ENCODE data around the gene ALOX12B.

- TF ChIP-seq CTCF (IDR thresholded peaks at IDR 0.05) (no peak), POLR2A (IDR thresholded peaks at IDR 0.05) (no peak)
These were observed 37.0 kb upstream of the ALOX12B start for GRCh38 chr17:8124350-8125153.
